HG02840 (cell line): Measurements from ENCODE around the gene GLRX5.
"Not testable (repeated sequence)": the region's sequence is repeated elsewhere in the genome, so short reads cannot be mapped to it uniquely, and the experiment has no call there.

Experiments
- ATAC-seq: cut with Tn5 transposase; IDR thresholded peaks from one replicate; pipeline ENCODE4 v1.9.1; 2021; ENCODE audit warnings: mild to moderate bottlenecking, moderate library complexity, moderate number of reproducible peaks; ENCODE audit not compliant: unreplicated experiment, low FRiP score

The GLRX5 gene

DNA sequence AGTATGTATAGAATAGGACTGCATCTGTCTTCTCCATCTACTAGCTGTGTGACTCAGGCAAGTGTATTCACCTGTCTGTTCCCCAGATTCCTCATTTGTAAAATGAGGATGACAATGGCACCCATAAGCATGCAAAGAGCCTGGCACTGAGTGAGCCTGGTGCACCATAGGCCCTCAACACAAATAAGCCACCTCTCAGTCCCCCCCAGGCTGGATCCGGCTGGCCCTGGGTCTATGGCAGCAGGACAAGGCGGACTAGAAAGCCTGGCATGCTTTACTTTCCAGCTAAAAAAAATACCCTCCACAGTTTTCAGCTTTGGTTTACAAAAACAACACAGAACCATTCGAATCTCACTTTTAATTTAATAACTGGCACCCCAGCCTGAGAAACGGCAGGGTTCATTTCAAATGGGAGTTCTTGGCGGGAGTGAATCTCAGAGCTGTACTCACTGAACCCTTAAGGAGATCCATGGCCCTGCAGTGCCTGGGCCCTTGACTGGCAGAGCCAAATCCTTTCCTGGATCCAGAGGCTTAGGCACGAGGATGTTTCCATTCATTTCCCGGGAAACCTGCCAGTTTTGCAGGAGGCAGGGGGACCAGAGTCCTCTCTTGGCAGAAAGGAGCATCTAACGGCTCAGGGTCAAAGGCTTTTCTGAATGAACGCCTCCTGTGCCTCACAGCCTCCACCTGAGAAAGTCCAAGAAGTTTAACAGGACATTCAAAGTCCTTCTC lies 36.1 kb upstream of the GLRX5 start:
- no peak for ATAC-seq

DNA sequence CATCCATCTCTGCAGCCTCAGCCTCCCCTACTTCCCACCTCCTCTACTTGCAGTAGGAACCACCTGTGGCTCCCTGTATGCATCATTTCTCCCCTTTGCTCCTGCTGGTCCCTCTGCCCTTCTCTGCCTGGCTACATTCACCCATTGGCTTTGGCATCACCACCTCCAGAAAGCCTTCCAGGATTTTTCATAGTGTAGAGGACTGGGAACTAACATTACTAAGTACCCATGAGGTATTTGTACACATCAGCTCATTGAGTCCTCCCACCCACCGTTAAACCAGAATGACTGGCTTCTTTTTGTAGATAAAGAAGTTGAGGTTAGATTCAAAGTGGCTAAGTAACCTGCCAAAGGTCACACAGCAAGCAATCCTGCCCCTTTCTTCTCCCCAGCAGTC lies 35.5 kb upstream of the GLRX5 start:
- ATAC-seq = no peak

- ATAC-seq = no peak
Measured at GRCh38 chr14:95500201-95500681, 34.6 kb upstream of the GLRX5 start.

DNA sequence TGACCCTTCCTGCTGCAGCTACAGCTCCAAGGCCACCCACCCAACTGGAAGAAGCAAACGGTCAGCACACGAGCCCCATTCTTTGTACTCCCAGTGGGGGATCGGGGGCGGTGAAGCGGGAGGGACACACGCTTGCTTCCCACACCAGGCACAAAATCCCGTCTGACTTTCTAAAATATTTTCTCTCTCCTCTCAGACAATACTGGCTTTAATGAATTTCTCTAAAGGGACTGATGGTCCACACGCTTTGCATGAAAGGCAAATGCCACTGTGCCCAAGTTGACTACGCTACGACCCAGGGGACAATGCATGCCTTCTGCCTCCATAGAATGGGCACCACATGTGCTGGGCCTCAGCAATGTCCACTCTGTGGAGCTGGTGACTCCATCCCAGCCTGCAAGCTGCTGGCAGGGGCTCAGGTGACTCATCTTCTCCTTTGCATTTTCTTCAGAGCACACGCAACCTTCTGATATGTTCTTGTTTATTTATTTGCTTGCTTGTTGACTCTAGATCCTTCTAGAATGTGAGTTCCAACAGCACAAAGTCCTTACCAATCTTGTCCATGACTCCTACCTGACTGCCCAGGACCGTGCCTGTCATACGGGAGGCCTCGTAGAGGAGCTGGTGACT lies 34.0 kb upstream of the GLRX5 start:
- no peak for ATAC-seq

DNA sequence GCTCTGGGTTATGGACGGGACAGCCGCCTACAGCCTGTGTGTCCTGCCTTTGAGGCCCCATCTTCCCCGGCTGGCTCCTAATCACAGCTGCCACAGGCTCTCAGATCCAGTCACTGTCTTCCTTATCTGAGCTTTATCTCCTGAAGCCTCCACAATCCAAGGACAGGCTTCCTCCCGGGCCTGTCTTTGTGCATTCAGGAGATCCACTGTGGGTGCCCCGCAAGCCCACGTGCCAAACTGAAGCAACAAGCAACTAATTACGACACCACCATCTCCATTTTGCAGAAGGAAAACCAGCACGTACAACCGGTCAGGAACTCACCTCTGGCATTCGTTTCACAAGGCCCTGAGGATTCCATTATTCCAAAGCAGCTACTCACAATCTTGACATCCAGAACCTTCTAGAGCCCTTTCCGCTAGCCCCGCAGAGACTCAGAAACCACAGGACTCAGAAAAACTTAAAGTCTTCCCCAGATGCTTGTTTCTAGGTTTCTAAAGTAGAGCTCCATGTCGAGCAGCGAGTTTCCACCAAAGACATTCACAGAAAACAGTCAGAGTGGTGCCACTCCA lies 32.4 kb upstream of the GLRX5 start:
- no peak for ATAC-seq

DNA sequence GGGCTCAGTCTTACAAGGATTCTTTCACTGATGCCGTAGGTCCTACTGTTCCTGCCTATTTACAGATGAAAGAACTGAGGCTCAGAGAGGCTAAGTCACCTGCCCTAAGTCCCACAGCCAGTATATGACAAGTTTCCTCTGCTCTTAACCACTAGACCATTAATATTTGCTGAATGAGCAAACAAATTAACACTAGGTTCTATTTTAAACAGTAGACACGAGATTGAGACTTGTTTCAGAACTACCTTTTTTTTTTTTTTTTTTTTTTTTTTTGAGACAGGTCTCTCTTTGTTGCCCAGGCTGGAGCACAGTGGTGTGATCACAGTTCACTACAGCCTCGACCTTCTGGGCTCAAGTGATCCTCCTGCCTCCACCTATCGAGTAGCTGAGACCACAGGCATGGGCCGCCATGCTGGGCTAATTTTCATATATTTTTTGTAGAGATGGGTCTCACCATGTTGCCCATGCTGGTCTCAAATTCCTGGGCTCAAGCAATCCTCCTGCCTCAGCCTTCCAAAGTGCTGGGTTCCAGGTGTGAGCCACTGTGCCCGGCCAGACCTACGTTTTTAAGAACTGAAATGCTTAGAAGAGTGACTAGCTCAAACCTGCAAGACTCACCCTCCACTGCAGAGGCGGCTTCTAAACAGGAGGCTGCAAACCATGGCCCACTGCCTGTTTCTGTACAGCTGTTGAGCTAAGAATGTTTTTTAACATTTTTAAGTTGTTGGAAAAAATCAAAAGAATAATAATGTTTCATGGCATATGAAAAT lies 31.3 kb upstream of the GLRX5 start:
- ATAC-seq = peak; percentile 47

GRCh38 chr14:95504135-95505029 lies 30.5 kb upstream of the GLRX5 start:
- no peak for ATAC-seq

GRCh38 chr14:95505030-95505589 lies 29.7 kb upstream of the GLRX5 start:
- ATAC-seq = no peak

DNA sequence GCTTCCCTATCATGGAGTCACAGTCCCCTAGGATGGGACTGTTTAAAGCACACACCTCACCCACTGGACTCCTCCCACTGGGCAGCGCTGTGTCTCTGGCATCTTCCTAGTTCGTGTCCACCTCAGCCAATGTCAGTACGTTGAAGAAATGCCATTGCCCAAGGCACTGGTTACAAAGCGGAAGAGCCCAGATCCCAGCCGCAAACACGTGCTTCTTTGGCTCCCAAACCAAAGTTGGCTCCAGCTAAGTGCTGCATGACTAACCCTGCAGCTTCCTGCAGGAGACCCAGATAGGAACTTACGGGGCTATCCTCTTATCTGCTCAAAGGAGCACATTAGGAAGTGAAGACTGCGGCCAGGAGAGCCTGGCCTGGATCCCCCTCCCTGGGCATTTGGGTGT lies 27.7 kb upstream of the GLRX5 start:
- no peak for ATAC-seq

GRCh38 chr14:95507701-95508103 lies 27.1 kb upstream of the GLRX5 start:
- ATAC-seq = no peak

- no peak for ATAC-seq
Measured at GRCh38 chr14:95508377-95508776, 26.5 kb upstream of the GLRX5 start.

DNA sequence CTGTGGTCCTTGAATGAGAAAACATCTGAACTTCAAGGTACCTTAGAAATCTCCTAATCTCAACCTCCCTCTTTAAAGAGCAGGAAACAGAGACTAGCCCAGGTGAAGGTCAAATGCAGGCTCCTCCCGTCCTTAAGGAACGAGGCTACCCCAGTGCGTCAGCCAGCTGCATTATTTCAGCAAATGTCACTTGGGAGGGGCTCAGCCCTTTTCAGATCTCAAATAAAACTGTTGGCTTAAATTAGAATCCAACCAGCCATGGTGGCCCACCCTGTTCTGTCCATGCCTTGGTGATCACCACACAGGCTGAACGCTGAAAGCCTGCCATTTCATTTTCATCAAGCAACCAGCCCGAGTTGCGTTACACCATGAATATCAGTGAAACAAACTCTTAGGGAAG lies 25.4 kb upstream of the GLRX5 start:
- no peak for ATAC-seq

GRCh38 chr14:95510344-95510743 lies 24.5 kb upstream of the GLRX5 start:
- ATAC-seq = not testable (repeated sequence)

DNA sequence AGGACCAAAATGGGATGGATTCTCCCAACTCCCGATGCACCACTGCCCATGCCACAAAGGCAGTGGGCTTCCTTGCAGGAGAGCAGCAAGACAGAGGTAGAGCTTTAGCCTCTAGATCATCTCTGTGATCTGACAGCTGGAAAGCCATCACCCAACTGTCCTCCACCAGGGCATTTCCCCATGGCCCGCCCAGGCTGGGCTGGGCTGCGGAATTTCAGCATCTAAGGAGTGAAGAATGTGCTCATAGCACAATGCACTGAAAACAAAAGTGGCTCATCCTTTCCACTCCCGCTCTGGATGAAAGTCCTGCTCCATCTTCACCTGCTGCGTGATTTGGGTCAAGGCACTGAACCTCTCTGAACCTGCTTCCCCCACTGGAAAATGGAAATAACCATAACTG lies 24.0 kb upstream of the GLRX5 start:
- ATAC-seq = no peak

DNA sequence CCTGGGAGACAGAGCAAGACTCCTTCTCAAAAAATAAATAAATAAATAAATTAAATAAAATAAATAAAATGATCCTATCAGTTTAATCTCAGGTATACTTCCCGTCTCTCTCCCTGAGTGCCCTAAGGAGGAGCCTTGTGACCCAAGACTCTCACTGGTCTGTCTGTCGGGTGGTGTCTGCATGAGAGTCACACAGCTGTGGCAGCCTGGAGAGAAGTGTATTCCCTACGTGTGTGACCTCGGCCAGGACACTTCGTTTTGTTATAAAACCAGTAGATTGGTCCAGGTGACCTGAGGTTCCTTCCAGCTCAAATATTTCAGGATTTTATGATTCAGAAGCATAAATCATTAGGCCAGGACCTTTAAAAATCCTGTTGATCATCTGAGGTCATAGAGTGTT lies 23.2 kb upstream of the GLRX5 start:
- no peak for ATAC-seq

- ATAC-seq = no peak
Measured at GRCh38 chr14:95513291-95513690, 21.6 kb upstream of the GLRX5 start.

GRCh38 chr14:95514131-95515079 lies 20.4 kb upstream of the GLRX5 start:
- no peak for ATAC-seq

DNA sequence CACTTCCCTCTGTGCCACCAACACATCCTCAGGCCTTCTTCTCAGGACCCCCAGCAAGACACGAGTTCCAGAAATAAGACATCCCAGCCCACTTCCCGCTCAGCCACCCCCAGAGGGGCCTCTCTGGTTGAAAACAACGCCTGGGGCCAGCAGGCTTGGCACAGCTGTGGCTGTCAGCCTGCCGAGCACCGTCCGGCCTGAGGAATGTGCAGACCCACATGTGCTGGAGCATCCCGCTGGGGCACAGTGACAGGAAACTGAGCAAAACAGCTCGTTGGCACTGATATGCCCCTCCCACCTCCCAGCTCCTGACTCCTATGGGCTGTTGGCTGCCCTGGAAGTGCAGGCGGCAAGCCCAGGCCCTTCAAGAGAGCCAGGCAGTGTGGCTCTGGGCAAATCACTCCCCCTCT lies 19.8 kb upstream of the GLRX5 start:
- ATAC-seq = no peak
